Choroid plexus epithelial cell (primary cell): Measurements from ENCODE around the gene ALPL.
"Not testable (repeated sequence)": the region's sequence is repeated elsewhere in the genome, so short reads cannot be mapped to it uniquely, and the experiment has no call there.

ENCODE experiments used
- DNase-seq: peaks from one replicate; pipeline ENCODE4 v3.0.0-alpha.2; 2010; ENCODE audit warnings: low read depth
- H3K4me3 ChIP-seq: 2 replicates; pipeline ENCODE4 v1.5.1; 2011; ENCODE audit warnings: low read depth, mild to moderate bottlenecking, control low read depth, low read length, moderate library complexity
- CTCF ChIP-seq: conservative IDR thresholded peaks from 2 replicates; pipeline ENCODE4 v1.5.1; 2011; ENCODE audit warnings: low read depth, mild to moderate bottlenecking, control low read depth, inconsistent platforms, low read length, moderate library complexity

Gene ALPL

GRCh38 chr1:21509351-21510112 is at the start of gene ALPL:
Gene ALPL, plus strand, starts transcription at chr1:21509423. Its CDS starts 44,659 bp downstream, at chr1:21554082.
- no peak for DNase-seq
- peak within 1 kb of the TSS; percentile 41 for H3K4me3 ChIP-seq
- no peak for TF ChIP-seq CTCF

- DNase-seq, H3K4me3 ChIP-seq: not testable (repeated sequence)
Measured at GRCh38 chr1:21465127-21465526, 44.1 kb upstream of the ALPL start.

GRCh38 chr1:21467946-21468345 is 41.3 kb upstream of the ALPL start:
- H3K4me3 ChIP-seq, DNase-seq: not testable (repeated sequence)

GRCh38 chr1:21468599-21468998 is 40.6 kb upstream of the ALPL start:
- TF ChIP-seq CTCF: peak; percentile 71
- DNase-seq: peak; percentile 72
- no peak overlapping the region for H3K4me3 ChIP-seq

- no peak for TF ChIP-seq CTCF
- DNase-seq: no peak
Measured at GRCh38 chr1:21469581-21469980, 39.6 kb upstream of the ALPL start.

GRCh38 chr1:21472861-21473260 is 36.4 kb upstream of the ALPL start:
- no peak overlapping the region for H3K4me3 ChIP-seq
- DNase-seq: no peak
- no peak for TF ChIP-seq CTCF

More at GRCh38 chr1:21469581-21469980, 39.6 kb upstream of the ALPL start:
- H3K4me3 ChIP-seq: no peak overlapping the region

- DNase-seq: no peak
- TF ChIP-seq CTCF: no peak
- H3K4me3 ChIP-seq: no peak overlapping the region
Measured at GRCh38 chr1:21478356-21478755, 30.9 kb upstream of the ALPL start.

- not testable (repeated sequence) for DNase-seq, H3K4me3 ChIP-seq
Measured at GRCh38 chr1:21483881-21484280, 25.3 kb upstream of the ALPL start.
